Glomerular visceral epithelial cell (primary cell): ENCODE data around the gene C2orf66.

Experiments used
- DNase-seq: peaks from one replicate; pipeline ENCODE4 v3.0.0-alpha.2; 2016; ENCODE audit errors: extremely low spot score

The C2orf66 gene

DNA sequence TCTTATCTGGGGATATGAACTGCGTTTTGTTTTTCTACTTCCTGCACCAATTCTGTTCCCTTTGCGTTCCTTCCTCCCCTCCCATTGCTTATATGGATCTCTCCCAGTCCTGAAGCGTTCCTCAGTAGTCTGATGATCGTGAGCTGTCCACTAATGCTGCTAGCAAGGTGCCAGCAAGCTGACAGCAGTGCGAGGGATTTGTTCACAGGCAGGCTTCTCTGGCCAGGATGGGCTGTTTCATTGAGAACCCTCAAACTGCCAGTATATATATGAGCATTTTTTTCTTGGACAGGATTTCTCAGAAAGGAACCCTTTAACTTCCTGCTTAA is 49.8 kb downstream of the C2orf66 start:
- DNase-seq = no peak

DNA sequence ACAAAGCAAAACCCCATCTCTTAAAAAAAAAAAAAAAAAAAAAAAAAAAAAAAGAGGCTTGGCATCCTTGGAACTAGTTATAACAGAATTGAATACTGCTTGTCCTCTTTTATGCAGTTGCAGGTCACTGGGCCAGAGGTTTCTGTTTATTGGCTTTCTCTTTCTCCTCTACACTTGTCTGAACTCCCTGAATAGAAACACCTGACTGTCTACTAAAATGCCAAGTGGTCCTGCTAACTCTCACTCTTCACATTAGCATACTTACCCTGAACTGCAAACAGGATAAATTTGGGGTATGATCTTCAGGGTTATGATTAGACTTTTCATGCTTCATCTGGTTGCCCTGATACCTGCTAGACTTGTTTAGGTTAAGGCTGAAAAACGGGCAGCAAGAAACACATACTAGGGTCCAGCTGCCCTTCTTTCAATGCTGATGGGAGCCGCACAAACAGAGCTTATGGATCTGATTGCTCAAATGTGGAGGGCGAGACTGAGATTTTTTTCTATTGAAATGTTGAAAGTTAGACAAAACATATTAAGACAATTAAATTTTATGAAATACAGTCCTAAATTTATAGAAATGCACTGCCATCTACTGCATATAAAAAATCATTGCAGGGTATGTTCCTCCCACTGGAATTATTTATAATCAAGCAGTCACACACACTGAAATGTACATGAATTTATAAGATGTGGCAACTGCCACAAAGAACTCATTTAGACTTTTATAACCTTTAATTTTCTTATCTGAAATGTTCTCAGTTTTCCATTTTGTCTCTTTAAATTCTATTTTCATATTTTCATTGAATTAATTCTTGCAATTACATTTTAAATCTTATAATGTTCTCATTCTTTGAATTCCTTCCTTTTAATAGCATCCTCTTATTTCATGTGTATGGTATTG is 50.4 kb downstream of the C2orf66 start:
- no peak for DNase-seq
